Peyer's patch (tissue), 4 donors: ENCODE measurements around the gene ALG1.

Experiments used
- POLR2A ChIP-seq, 2 donors: fragments of 450-650 bp; IDR thresholded peaks; one replicate each; pipeline ENCODE4 v1.5.1; 2017; ENCODE audit warnings: antibody characterized with exemption in 2 of 2, mild to moderate bottlenecking in 2 of 2, moderate library complexity in 2 of 2
- TF ChIP-seq, protein P1 (sequence below), 6 experiments: fragments of 450-650 bp in 4 of 6; fragments of 200-600 bp in 2 of 6; sonication (generic) in 1 of 6; IDR thresholded peaks; one replicate each; pipeline ENCODE4 v1.5.1; 2017 to 2019; ENCODE audit warnings: antibody characterized with exemption in 6 of 6, mild to moderate bottlenecking in 3 of 6, moderate library complexity in 1 of 6

- TF ChIP-seq, protein P1, sequence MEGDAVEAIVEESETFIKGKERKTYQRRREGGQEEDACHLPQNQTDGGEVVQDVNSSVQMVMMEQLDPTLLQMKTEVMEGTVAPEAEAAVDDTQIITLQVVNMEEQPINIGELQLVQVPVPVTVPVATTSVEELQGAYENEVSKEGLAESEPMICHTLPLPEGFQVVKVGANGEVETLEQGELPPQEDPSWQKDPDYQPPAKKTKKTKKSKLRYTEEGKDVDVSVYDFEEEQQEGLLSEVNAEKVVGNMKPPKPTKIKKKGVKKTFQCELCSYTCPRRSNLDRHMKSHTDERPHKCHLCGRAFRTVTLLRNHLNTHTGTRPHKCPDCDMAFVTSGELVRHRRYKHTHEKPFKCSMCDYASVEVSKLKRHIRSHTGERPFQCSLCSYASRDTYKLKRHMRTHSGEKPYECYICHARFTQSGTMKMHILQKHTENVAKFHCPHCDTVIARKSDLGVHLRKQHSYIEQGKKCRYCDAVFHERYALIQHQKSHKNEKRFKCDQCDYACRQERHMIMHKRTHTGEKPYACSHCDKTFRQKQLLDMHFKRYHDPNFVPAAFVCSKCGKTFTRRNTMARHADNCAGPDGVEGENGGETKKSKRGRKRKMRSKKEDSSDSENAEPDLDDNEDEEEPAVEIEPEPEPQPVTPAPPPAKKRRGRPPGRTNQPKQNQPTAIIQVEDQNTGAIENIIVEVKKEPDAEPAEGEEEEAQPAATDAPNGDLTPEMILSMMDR (IDR thresholded peaks at IDR 0.05): no peak
- TF ChIP-seq POLR2A (IDR thresholded peaks at IDR 0.05): no peak
Measured at GRCh38 chr16:5070431-5071186, 1.0 kb upstream of the ALG1 start.
